Fibroblast of skin of right quadriceps (primary cell): ENCODE measurements around the gene IQCE.
"Not testable (repeated sequence)": the region's sequence is repeated elsewhere in the genome, so short reads cannot be mapped to it uniquely, and the experiment has no call there.

Experiments used
- DNase-seq: peaks from one replicate; pipeline ENCODE4 v3.0.0-alpha.2; 2013

IQCE gene

GRCh38 chr7:2521341-2521745 is 37.4 kb upstream of the IQCE start:
- no peak for DNase-seq

- peak; percentile 50 for DNase-seq
Observed at GRCh38 chr7:2521952-2522591, 36.7 kb upstream of the IQCE start.

GRCh38 chr7:2522780-2523433 is 35.9 kb upstream of the IQCE start:
- DNase-seq, result peak; percentile 57

DNA sequence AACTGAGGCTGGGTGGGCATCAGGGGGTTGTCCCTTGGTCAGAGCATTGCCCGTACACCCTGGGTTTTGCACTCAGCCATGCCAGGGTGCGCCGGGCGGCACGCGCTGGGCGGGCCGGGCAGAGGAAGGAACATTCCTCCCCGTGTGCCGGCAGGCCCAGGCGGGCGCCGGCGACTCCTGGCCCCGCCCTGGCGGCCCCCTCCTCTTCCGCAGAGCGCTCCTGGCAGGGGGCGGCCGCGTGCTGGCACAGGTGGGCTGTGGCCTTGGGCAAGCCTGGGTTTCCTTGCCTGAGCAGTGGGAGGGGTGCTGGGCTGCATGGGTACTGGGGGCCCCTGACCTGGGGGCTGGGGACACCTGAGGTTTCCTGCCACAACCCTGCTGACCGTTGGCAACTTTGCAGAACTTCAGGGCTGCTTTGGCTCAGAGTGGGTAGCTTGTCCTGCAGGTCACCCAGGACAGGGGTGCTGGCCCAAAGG is 35.3 kb upstream of the IQCE start:
- no peak for DNase-seq

- peak; percentile 30 for DNase-seq
Observed at GRCh38 chr7:2523941-2524807, 34.6 kb upstream of the IQCE start.

GRCh38 chr7:2524808-2525657 is 33.7 kb upstream of the IQCE start:
- no peak for DNase-seq

GRCh38 chr7:2525658-2526630 is 32.8 kb upstream of the IQCE start:
- DNase-seq, result no peak

GRCh38 chr7:2526659-2527504 is 31.9 kb upstream of the IQCE start:
- DNase-seq, result no peak

GRCh38 chr7:2527505-2528467 is 31.0 kb upstream of the IQCE start:
- peak; percentile 56 for DNase-seq

- DNase-seq, result no peak
Observed at GRCh38 chr7:2528481-2529095, 30.2 kb upstream of the IQCE start.

GRCh38 chr7:2529161-2530070 is 29.4 kb upstream of the IQCE start:
- no peak for DNase-seq

DNA sequence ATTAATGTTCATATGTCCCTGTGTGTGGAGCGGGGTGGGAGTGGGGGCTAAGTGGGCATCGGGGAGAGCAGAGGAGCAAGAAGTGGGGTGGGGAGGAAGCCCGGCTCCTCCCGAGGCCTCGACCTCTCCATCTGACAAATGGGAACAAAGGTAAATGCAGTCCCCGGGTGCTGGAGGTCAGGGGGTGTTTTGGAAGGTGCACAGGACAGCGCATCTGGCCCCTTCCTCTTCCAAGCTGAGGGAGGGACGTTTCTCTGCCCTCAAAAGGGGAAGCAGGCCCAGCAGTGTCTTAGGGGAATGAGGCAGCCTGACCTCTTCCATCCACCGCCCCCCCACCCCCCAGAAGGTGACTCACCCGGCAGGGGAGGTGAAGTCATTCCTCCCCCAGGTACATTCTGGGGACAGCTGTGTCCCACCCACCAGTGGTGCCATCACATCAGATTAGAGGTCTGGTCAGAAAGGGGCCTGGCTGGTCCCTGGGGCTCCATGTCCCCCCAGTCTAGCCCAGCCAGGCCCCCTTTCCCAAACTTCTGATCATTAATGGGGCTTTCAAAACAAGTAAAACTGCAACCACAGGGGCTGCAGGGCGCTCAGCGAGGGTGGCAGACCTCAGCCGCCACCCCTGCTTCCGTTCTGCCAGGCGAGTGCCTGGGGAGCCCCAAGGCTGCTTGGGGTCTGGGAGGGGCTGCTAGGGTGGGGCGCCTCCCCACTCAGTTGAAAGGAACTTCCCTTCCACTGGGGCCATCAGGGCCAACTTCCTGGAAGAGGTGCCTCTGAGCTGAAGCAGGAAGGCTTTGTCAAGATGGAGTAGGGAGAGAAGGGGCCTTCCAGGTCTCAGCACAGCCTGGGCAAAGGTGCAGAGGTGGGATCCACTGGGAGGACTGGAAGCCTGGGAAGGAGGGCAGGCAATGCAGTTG is 28.4 kb upstream of the IQCE start:
- DNase-seq, result no peak

DNA sequence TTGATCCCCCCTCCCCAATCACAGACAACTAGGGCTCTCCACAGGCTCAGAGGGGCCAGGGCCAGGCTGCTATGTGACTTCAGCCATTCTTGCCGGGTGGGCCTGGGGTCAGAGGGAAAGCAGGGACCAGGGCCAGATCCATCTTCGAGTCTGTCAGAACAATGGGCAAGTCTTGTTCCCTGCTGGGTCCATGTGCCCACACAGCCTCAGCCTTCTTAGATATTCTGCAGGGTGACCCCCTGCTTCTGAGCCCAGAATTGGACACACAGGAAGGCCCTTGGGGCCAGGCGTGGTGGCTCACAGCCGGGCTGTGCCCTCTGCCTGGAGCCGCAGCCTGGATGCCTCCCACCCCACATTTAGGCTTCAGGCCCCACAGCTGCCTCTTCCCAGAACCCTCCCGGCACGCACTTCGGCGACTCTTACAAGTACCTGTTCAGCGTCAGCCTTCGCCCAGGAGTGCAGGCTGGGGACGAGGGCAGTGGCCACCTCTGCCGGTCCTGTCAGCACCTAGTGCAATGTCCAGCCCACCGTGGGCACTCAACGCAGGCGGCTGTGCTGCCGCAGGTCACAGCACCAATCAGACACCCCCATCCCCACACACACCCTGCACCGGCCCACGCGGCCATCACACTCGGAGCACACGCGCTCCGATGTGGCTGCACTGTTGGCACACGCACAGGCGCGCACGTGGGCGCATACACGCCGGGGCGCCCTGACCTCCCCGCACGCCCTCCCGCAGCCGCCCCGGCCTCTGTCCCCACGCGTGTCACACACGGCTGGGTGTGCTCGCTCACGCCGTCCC is 27.6 kb upstream of the IQCE start:
- DNase-seq, result not testable (repeated sequence)

DNA sequence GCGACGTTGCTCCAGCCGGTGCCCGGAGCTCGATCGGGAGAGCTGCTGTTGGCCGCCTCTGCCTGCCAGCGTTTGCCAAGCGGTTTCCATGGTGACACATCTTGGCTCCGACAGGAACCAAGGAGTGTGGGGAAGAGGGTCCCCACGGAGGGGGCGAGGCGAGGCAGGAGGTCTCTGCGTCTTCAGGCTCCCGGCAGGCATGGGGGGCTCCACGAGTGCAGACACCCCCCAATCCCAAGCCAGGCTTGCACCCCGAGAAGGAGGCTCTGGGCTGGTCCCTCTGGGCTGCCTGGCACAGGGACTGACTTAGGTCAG is 27.0 kb upstream of the IQCE start:
- DNase-seq, result not testable (repeated sequence)

- not testable (repeated sequence) for DNase-seq
Observed at GRCh38 chr7:2532199-2532772, 26.5 kb upstream of the IQCE start.
